ENCODE measurements around the gene RNF6. TPM values are rescaled to one million over a fixed set of nuclear protein-coding genes. Genes with fewer than 3 reads are reported as not detected.

The RNF6 gene
- total RNA-seq, 2 experiments from 2014 or later = 34.2 to 47.6 TPM

- no peak for ATAC-seq
- DNase-seq = no peak
- Mint-ChIP-seq H3K27me3 (no peaks in the 10 kb centered on the region), H3K27ac (no peak overlapping the region), H3K36me3 (peaks cover 39% of the 10 kb centered on the region), H3K4me3 (peak overlapping the region; percentile 100), H3K9me3 (ENCODE audit: low read depth) (no peaks in the 10 kb centered on the region), H3K4me1 (peaks cover 37% of the 10 kb centered on the region)
- CTCF ChIA-PET = interaction anchor here (1.0 to 4.0 kb wide), 2 partner anchors 33 to 34 kb away, joined by 3 to 33 read pairs; no protein-coding TSS in a partner anchor
Observed at GRCh38 chr13:26219726-26220125, 2.4 kb downstream of the RNF6 start.

GRCh38 chr13:26216042-26216441, 6.1 kb downstream of the RNF6 start:
- Mint-ChIP-seq H3K27ac (no peak overlapping the region), H3K4me3 (no peak overlapping the region), H3K36me3 (peaks cover 51% of the 10 kb centered on the region), H3K9me3 (ENCODE audit: low read depth) (no peaks in the 10 kb centered on the region), H3K4me1 (peaks cover 27% of the 10 kb centered on the region), H3K27me3 (no peaks in the 10 kb centered on the region)
- CTCF ChIA-PET = interaction anchor here (2.1 kb wide), 1 partner anchor 30 kb away, joined by 10 read pairs; no protein-coding TSS in a partner anchor
- no peak for ATAC-seq
- DNase-seq = no peak

- H3K4me1 Mint-ChIP-seq = peaks cover 12% of the 10 kb centered on the region
- H3K4me3 Mint-ChIP-seq = no peak overlapping the region
- no peaks in the 10 kb centered on the region for H3K9me3 Mint-ChIP-seq (ENCODE audit: low read depth)
- peaks cover 53% of the 10 kb centered on the region for H3K36me3 Mint-ChIP-seq
- no peaks in the 10 kb centered on the region for H3K27me3 Mint-ChIP-seq
- CTCF ChIA-PET = interaction anchor here (1.3 to 1.7 kb wide), 2 partner anchors 25 to 27 kb away, joined by 3 to 4 read pairs; no protein-coding TSS in a partner anchor
- no peak for DNase-seq
- ATAC-seq = no peak
- no peak overlapping the region for H3K27ac Mint-ChIP-seq
Observed at GRCh38 chr13:26213982-26214381, 8.1 kb downstream of the RNF6 start.

- H3K9me3 Mint-ChIP-seq (ENCODE audit: low read depth) = no peaks in the 10 kb centered on the region
- DNase-seq (no peak), ATAC-seq (no peak)
- H3K4me1 Mint-ChIP-seq = peaks cover 12% of the 10 kb centered on the region
- CTCF ChIA-PET = interaction anchor here (1.3 to 1.7 kb wide), 3 partner anchors 24 to 283 kb away, joined by 3 to 4 read pairs (median 4); no protein-coding TSS in a partner anchor
- peaks cover 57% of the 10 kb centered on the region for H3K36me3 Mint-ChIP-seq
- H3K27ac Mint-ChIP-seq = no peak overlapping the region
- H3K27me3 Mint-ChIP-seq = no peaks in the 10 kb centered on the region
- H3K4me3 Mint-ChIP-seq = no peak overlapping the region
Observed at GRCh38 chr13:26213345-26213744, 8.8 kb downstream of the RNF6 start.

GRCh38 chr13:26208287-26208686, 13.8 kb downstream of the RNF6 start:
- Mint-ChIP-seq H3K9me3 (ENCODE audit: low read depth) (no peaks in the 10 kb centered on the region), H3K4me3 (no peak overlapping the region), H3K27me3 (no peaks in the 10 kb centered on the region), H3K4me1 (peaks cover 3% of the 10 kb centered on the region), H3K36me3 (peaks cover 35% of the 10 kb centered on the region), H3K27ac (no peak overlapping the region)
- CTCF ChIA-PET = no interaction called here
- no peak for DNase-seq
- no peak for ATAC-seq

GRCh38 chr13:26202365-26202972, 19.6 kb downstream of the RNF6 start:
- Mint-ChIP-seq H3K4me1 (no peaks in the 10 kb centered on the region), H3K36me3 (peaks cover 12% of the 10 kb centered on the region), H3K9me3 (ENCODE audit: low read depth) (no peaks in the 10 kb centered on the region), H3K4me3 (no peak overlapping the region), H3K27me3 (no peaks in the 10 kb centered on the region), H3K27ac (no peak overlapping the region)
- ATAC-seq = no peak
- no peak for DNase-seq
- CTCF ChIA-PET = no interaction called here

GRCh38 chr13:26200811-26201210, 21.3 kb downstream of the RNF6 start:
- ATAC-seq = no peak
- Mint-ChIP-seq H3K9me3 (ENCODE audit: low read depth) (no peaks in the 10 kb centered on the region), H3K36me3 (peaks cover 12% of the 10 kb centered on the region), H3K27me3 (no peaks in the 10 kb centered on the region), H3K4me3 (no peak overlapping the region), H3K4me1 (no peaks in the 10 kb centered on the region), H3K27ac (no peak overlapping the region)
- CTCF ChIA-PET = no interaction called here
- no peak for DNase-seq

GRCh38 chr13:26198116-26198515, 24.0 kb downstream of the RNF6 start:
- Mint-ChIP-seq H3K4me1 (no peaks in the 10 kb centered on the region), H3K9me3 (ENCODE audit: low read depth) (peaks cover 9% of the 10 kb centered on the region), H3K27ac (no peak overlapping the region), H3K27me3 (no peaks in the 10 kb centered on the region), H3K4me3 (no peak overlapping the region), H3K36me3 (peaks cover 21% of the 10 kb centered on the region)
- DNase-seq (no peak), ATAC-seq (no peak)
- CTCF ChIA-PET = interaction anchor here (0.6 to 1.4 kb wide), 3 partner anchors 12 to 277 kb away, joined by 3 to 4 read pairs (median 4); no protein-coding TSS in a partner anchor

GRCh38 chr13:26197298-26197697, 24.8 kb downstream of the RNF6 start:
- Mint-ChIP-seq H3K27me3 (no peaks in the 10 kb centered on the region), H3K4me3 (no peak overlapping the region), H3K4me1 (no peaks in the 10 kb centered on the region), H3K9me3 (ENCODE audit: low read depth) (peaks cover 9% of the 10 kb centered on the region), H3K27ac (no peak overlapping the region), H3K36me3 (peaks cover 19% of the 10 kb centered on the region)
- DNase-seq (no peak), ATAC-seq (no peak)
- CTCF ChIA-PET = no interaction called here

- H3K4me1 Mint-ChIP-seq = peaks cover 27% of the 10 kb centered on the region
- H3K4me3 Mint-ChIP-seq = peak overlapping the region; percentile 82
- H3K36me3 Mint-ChIP-seq = peaks cover 8% of the 10 kb centered on the region
- ATAC-seq = no peak
- H3K27ac Mint-ChIP-seq = peak overlapping the region; percentile 86
- no peaks in the 10 kb centered on the region for H3K9me3 Mint-ChIP-seq (ENCODE audit: low read depth)
- no peak for DNase-seq
- H3K27me3 Mint-ChIP-seq = no peaks in the 10 kb centered on the region
- CTCF ChIA-PET = interaction anchor here (0.7 to 5.3 kb wide), 13 partner anchors 8 to 510 kb away, joined by 3 to 118 read pairs (median 6); partner anchors contain the start of gene RNF6
Observed at GRCh38 chr13:26186995-26187394, 35.1 kb downstream of the RNF6 start.

GRCh38 chr13:26186118-26186870, 35.8 kb downstream of the RNF6 start:
- ATAC-seq (peak; percentile 93), DNase-seq (peak; percentile 93)
- Mint-ChIP-seq H3K27ac (peak overlapping the region; percentile 86), H3K36me3 (peaks cover 8% of the 10 kb centered on the region), H3K27me3 (no peaks in the 10 kb centered on the region), H3K9me3 (ENCODE audit: low read depth) (no peaks in the 10 kb centered on the region), H3K4me1 (peaks cover 27% of the 10 kb centered on the region), H3K4me3 (peak overlapping the region; percentile 82)
- CTCF ChIA-PET = interaction anchor here (0.7 to 5.3 kb wide), 20 partner anchors 9 to 511 kb away, joined by 3 to 118 read pairs (median 5); partner anchors contain the start of gene RNF6

- peaks cover 8% of the 10 kb centered on the region for H3K36me3 Mint-ChIP-seq
- H3K27ac Mint-ChIP-seq = peak overlapping the region; percentile 86
- ATAC-seq = no peak
- no peak for DNase-seq
- H3K4me1 Mint-ChIP-seq = peaks cover 27% of the 10 kb centered on the region
- H3K27me3 Mint-ChIP-seq = no peaks in the 10 kb centered on the region
- CTCF ChIA-PET = interaction anchor here (0.8 to 5.3 kb wide), 25 partner anchors 10 to 687 kb away, joined by 3 to 118 read pairs (median 5); partner anchors contain the start of gene RNF6
- H3K4me3 Mint-ChIP-seq = peak overlapping the region; percentile 82
- H3K9me3 Mint-ChIP-seq (ENCODE audit: low read depth) = no peaks in the 10 kb centered on the region
Observed at GRCh38 chr13:26185720-26186117, 36.4 kb downstream of the RNF6 start.

GRCh38 chr13:26184791-26185250, 37.3 kb downstream of the RNF6 start:
- CTCF ChIA-PET = interaction anchor here (0.6 to 5.3 kb wide), 34 partner anchors 11 to 744 kb away, joined by 3 to 118 read pairs (median 4); partner anchors contain the start of gene RNF6
- ATAC-seq = peak; percentile 35

More at GRCh38 chr13:26184791-26185250, 37.3 kb downstream of the RNF6 start:
- no peaks in the 10 kb centered on the region for H3K9me3 Mint-ChIP-seq (ENCODE audit: low read depth)
- H3K4me1 Mint-ChIP-seq = peaks cover 27% of the 10 kb centered on the region
- H3K4me3 Mint-ChIP-seq = peak overlapping the region; percentile 52
- H3K27ac Mint-ChIP-seq = peak overlapping the region; percentile 49
- peaks cover 6% of the 10 kb centered on the region for H3K36me3 Mint-ChIP-seq
- DNase-seq = peak; percentile 80
- no peaks in the 10 kb centered on the region for H3K27me3 Mint-ChIP-seq

Measured in activated CD8-positive, alpha-beta memory T cell treated with anti-CD3 and anti-CD28 coated beads, Interleukin-2, amount 10 ng/mL, durations not matched to agents 7 days and 5 days (primary cell).